Dendritic cell treated with granulocyte-macrophage colony-stimulating factor and Interleukin-4, amounts not matched to agents 40 ng/mL and 50 ng/mL, for 4 days (primary cell): ENCODE measurements around the gene CD7.

Source experiments
- H3K27ac Mint-ChIP-seq: one replicate; pipeline ENCODE4 v1.8.0; 2022; ENCODE audit warnings: mild to moderate bottlenecking, mixed read lengths
- H3K27me3 Mint-ChIP-seq: one replicate; pipeline ENCODE4 v1.8.0; 2022; ENCODE audit warnings: mild to moderate bottlenecking, mixed read lengths
- H3K36me3 Mint-ChIP-seq: one replicate; pipeline ENCODE4 v1.8.0; 2022; ENCODE audit warnings: low read depth, mixed read lengths
- H3K4me1 Mint-ChIP-seq: one replicate; pipeline ENCODE4 v1.8.0; 2022; ENCODE audit warnings: low read depth, mixed read lengths
- H3K4me3 Mint-ChIP-seq: one replicate; pipeline ENCODE4 v1.8.0; 2022; ENCODE audit warnings: mild to moderate bottlenecking, moderate library complexity, mixed read lengths
- H3K9me3 Mint-ChIP-seq: one replicate; pipeline ENCODE4 v1.8.0; 2022; ENCODE audit warnings: mixed read lengths
- intact Hi-C: fragments of 100-400 bp; cut with micrococcal nuclease; formaldehyde crosslinking; loops from one replicate; pipeline ENCODE4 v1.15.0; 2022

The CD7 gene

DNA sequence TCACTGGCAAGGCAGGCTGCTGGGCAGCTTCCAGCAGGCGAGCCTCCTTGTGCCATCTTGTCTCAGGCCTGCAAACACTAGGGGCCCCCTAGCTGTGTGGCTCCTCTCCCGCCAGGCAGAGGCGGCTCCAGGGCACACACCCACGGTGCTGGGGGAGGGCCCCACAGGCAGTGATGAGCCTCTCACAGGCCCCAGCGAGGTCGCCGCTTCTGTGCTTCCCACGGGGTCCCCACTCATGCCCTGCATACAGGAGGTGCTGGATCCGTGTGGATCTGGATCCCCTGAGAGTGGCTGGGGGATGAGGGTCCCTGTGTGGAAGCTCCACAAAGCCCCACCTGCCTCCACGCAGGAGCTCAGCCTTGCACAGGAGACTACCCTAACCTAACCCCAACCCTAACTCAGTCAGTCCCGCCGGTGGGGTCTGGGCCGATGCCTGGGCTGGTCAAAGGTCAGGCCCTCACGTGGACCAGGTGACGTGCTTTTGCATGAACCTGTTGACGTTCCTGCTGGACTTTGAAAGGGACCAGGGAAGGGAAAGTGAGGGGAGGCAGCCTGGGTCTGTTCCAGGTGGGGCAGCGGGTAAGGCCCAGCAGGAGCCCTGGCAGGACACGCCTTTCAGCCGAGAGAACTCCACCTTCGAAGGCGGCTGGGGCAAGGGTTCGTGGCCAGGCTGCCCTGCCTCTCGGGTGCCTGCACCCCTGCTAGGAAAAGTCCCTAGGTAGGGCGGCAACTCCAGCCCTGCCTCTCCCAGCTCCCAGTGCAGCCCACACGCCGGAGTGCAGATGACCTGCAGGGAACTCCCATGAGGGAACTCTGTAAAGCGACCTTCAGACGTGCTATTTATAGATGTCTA lies 11.0 kb upstream of the CD7 start:
- H3K27me3 Mint-ChIP-seq, result peaks cover 32% of the 10 kb centered on the region
- H3K9me3 Mint-ChIP-seq, result no peaks in the 10 kb centered on the region
- H3K36me3 Mint-ChIP-seq, result peaks cover 89% of the 10 kb centered on the region
- H3K4me3 Mint-ChIP-seq, result no peak overlapping the region
- H3K4me1 Mint-ChIP-seq, result peaks cover 44% of the 10 kb centered on the region
- intact Hi-C loops, result no loop called here
- H3K27ac Mint-ChIP-seq, result no peak overlapping the region

DNA sequence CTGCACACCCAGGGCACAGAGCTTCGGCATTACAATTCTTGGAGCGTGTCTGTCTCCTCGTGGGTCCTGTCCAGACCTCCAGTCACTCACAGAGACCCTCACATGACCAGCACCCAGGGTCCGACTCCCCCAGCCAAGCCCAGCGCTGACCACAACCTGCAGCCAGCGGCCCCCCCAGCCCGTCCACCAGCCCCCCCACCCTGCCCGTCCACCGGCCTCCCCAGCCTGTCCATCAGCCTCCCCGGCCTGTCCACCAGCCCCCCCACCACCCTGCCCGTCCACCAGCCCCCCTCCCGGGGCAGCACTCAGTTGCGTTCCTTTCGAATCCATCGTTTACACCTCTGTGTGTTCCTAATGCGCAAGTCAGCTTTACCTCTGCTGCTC lies 10.3 kb upstream of the CD7 start:
- no peak overlapping the region for H3K4me3 Mint-ChIP-seq
- no peaks in the 10 kb centered on the region for H3K9me3 Mint-ChIP-seq
- H3K27me3 Mint-ChIP-seq, result peaks cover 35% of the 10 kb centered on the region
- intact Hi-C loops, result no loop called here
- H3K36me3 Mint-ChIP-seq, result peaks cover 91% of the 10 kb centered on the region
- H3K4me1 Mint-ChIP-seq, result peaks cover 39% of the 10 kb centered on the region
- H3K27ac Mint-ChIP-seq, result no peak overlapping the region

DNA sequence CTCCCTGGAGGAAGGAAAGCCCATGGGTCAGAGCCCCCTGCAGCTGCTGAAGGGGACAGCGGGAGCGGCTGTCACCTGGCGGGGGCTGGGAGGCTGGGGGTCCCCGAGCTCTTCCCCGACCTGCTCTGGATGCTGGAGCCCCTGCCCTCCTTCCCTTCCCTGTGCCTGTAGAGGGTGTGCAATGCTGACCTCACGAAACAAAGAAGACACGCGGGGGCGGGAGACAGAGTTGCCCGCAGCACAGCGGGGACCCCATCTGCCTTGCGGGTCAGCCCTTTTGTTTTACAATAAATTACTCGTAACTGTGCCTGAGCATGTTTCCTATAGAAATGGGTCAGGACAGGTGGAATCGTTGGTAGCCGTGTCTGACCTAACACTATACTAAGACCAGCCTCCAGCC lies 9.9 kb upstream of the CD7 start:
- Mint-ChIP-seq H3K36me3 (peaks cover 91% of the 10 kb centered on the region), H3K4me3 (no peak overlapping the region), H3K4me1 (peaks cover 34% of the 10 kb centered on the region), H3K27me3 (peaks cover 37% of the 10 kb centered on the region), H3K9me3 (no peaks in the 10 kb centered on the region), H3K27ac (no peak overlapping the region)
- intact Hi-C loops, result no loop called here

DNA sequence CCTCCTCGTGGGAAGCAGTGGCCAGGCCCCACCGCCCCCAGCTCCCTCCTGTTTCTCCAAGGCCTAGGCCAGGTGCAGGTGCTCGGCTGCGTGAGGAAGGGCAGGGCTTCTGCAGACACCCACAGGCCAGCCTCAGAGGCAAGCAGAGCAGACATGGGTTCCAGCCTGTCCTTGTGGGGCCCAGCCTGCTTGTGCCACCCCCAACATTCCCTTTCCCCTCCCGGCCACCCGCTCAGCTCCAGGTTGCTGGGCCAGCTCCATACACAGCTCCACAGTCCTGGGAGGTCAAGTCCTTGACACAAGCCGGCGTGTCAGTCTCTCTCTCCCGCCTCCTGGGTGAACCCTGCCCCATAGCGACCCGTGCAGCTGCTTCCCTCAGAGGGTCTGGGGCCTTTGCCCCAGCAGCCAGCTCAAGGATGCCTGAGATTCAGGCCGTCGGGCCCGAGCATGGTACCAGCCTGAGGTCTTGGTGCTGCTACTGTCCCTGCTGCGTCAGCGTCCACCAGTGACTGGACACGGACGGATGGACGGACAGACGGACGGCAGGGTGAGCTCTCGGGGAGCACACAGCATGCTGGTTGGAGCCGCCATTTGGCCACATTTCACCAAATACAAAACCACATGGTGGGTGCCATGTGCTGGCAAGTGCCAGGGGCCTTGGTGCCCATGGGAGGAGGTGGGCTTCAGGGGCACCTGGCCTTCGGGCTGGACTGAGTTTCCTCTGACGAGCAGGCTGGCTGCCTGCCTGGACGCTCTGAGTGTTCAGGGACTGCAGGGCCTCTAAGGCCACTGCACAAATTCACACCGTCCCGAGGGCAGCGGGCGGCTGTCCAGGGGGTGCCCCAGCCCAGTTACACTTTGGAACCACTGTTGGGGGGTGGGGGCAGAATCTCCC lies 8.1 kb upstream of the CD7 start:
- H3K4me1 Mint-ChIP-seq, result peaks cover 17% of the 10 kb centered on the region
- peaks cover 88% of the 10 kb centered on the region for H3K36me3 Mint-ChIP-seq
- H3K27me3 Mint-ChIP-seq, result peaks cover 33% of the 10 kb centered on the region
- no peak overlapping the region for H3K27ac Mint-ChIP-seq
- H3K9me3 Mint-ChIP-seq, result no peaks in the 10 kb centered on the region
- intact Hi-C loops, result no loop called here
- no peak overlapping the region for H3K4me3 Mint-ChIP-seq

DNA sequence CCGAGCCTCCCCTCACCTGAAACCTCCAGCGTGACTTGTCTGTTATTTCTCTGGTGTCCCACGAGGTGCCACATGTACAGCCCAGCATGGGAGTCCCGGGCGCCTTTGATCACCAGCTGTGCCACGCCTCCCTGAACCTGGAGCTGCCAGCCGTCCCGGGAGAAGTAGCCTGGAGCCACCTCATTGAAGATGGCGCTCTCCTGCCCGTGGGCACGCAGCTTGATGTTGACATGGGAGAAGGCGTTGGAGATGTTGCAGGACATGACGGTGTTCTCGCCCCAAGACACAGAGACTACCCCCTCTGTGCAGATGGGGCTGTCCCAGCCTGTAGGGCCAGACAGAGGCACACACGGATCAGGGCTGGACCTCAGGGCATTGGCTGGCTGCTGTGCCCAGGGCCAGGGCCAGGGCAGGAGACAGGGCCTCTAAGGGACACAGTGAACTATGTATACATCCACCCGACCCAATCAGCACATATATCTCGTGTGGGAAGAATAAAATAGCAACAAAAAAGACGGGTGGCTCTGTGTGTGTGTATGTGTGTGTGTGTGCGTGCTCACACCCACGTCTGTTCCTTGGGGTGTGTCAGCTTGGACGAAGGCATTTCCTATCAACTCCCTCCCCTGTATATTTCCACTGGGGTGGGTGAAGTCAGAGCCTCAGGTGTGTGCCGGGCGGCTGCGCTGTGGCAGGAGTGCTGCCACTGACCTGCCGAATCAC lies 7.3 kb upstream of the CD7 start:
- H3K36me3 Mint-ChIP-seq, result peaks cover 80% of the 10 kb centered on the region
- no peaks in the 10 kb centered on the region for H3K9me3 Mint-ChIP-seq
- H3K4me3 Mint-ChIP-seq, result no peak overlapping the region

DNA sequence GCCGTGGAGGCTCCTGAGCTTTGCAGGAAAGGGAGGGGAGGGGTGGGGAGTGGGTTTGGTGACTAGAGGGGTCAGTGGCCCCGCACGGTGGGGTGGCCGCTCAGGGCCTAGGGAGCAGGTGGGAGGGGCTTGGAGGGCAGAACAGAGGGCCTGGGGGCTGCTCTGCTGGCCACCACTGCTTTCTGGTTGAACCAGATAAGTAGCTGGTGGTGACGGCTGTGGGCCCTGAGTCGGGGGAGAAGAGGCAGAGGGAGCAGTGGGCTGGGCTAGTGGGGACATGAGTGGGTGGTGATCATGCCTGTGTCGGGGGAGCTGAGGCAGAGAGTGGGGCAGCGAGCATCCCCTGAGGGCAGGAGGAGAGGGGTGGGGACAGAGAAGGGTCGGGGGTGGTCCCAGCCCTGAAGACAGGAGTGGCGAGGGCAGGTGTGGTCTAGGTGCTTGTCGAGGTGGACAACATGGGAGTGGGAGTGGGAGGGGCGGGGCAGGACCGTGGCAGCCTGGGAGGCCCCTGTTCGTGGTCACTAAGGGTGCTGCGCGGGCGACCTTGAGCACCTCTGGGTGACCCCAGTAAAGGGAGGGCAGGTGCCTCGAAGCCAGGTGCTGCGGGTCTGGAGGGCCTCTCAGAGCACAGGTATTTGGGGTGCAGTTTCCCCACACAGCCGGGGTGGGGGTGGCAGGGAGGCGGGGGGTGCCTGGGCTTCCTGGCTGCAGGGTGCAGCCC lies 6.3 kb upstream of the CD7 start:
- Mint-ChIP-seq H3K36me3 (peaks cover 70% of the 10 kb centered on the region), H3K4me1 (peaks cover 1% of the 10 kb centered on the region), H3K4me3 (no peak overlapping the region), H3K27ac (no peak overlapping the region), H3K27me3 (peaks cover 25% of the 10 kb centered on the region), H3K9me3 (no peaks in the 10 kb centered on the region)
- intact Hi-C loops, result loop anchor here (5.0 kb wide), 1 partner anchor 86 kb away; no protein-coding TSS in a partner anchor

More for the DNA sequence above, 7.3 kb upstream of the CD7 start:
- Mint-ChIP-seq H3K4me1 (peaks cover 12% of the 10 kb centered on the region), H3K27me3 (peaks cover 30% of the 10 kb centered on the region), H3K27ac (no peak overlapping the region)
- intact Hi-C loops, result loop anchor here (5.0 kb wide), 1 partner anchor 87 kb away; no protein-coding TSS in a partner anchor

DNA sequence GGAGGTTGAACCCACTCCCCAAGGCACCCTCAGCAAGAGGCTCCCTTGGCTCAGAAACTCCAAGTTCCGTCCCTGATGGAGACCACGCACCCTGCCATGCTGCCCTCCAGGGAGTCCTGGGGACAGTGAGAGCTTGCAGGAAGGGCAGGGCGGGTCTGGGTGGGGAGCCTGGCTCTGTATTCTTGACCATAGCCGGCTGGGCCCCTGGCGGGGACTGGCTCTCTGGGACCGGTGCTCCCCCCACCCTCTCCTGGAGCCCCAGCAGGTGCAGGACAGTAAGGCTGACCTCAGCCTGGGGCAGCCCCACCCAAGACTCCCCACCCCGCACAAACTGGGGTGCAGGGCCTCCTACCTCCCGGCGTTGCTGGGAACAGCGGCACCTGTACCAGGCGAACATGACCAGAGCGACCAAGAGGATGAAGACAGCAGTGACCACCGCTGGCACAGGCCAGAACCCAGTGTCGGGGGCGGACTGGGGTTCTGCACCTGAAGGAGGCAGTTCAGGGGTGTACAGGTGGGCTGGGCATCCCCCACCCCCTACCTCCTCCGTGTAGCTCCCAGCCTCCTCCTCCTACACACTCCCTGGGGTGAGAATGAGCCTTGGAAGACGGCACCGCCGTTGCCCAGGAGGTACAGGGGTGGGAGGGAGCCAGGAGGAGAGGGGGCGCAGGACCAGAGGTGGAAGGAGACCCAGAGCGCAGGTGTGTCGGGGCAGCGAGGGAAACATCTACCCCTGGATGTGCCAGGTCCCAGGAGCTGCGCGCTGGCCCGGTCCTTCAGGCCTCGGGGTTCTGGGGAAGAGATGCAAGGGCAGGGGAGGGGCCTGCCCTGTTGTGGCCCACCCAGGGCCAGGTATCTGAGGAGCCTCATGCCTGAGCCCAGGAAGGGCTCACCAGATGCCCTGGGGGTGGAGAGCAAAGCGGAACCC lies 5.4 kb upstream of the CD7 start:
- Mint-ChIP-seq H3K9me3 (no peaks in the 10 kb centered on the region), H3K4me1 (no peaks in the 10 kb centered on the region), H3K36me3 (peaks cover 64% of the 10 kb centered on the region), H3K27me3 (peaks cover 22% of the 10 kb centered on the region), H3K4me3 (no peak overlapping the region), H3K27ac (no peak overlapping the region)
- intact Hi-C loops, result loop anchor here (5.0 kb wide), 1 partner anchor 85 kb away; no protein-coding TSS in a partner anchor

DNA sequence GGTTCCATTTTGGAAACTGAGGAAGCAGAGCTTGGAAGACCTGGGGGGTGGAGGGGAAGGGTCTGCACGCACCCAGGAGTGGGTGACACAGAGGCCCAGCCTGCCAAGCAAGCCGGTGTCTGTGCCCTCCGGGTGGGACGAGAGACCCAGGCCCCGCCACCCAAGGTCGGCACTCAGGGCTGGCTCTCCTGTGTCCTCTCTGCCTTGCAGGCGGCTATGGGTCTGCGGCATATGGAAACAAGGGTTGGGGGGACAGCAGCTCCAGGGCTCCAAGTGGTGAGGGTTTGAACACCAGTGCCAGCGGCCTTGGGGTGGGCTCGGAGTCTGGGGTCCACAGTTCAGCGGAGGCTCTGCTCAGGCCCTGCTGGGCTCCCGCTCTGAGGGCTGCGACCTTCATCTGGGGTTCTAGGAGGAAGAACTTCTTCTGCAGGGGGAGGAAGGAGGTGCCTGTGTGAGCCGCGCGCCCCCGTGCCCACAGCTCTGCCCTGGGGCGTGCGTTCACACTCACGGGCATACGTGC lies 4.6 kb upstream of the CD7 start:
- H3K9me3 Mint-ChIP-seq, result no peaks in the 10 kb centered on the region
- intact Hi-C loops, result loop anchor here (5.0 kb wide), 1 partner anchor 85 kb away; no protein-coding TSS in a partner anchor

DNA sequence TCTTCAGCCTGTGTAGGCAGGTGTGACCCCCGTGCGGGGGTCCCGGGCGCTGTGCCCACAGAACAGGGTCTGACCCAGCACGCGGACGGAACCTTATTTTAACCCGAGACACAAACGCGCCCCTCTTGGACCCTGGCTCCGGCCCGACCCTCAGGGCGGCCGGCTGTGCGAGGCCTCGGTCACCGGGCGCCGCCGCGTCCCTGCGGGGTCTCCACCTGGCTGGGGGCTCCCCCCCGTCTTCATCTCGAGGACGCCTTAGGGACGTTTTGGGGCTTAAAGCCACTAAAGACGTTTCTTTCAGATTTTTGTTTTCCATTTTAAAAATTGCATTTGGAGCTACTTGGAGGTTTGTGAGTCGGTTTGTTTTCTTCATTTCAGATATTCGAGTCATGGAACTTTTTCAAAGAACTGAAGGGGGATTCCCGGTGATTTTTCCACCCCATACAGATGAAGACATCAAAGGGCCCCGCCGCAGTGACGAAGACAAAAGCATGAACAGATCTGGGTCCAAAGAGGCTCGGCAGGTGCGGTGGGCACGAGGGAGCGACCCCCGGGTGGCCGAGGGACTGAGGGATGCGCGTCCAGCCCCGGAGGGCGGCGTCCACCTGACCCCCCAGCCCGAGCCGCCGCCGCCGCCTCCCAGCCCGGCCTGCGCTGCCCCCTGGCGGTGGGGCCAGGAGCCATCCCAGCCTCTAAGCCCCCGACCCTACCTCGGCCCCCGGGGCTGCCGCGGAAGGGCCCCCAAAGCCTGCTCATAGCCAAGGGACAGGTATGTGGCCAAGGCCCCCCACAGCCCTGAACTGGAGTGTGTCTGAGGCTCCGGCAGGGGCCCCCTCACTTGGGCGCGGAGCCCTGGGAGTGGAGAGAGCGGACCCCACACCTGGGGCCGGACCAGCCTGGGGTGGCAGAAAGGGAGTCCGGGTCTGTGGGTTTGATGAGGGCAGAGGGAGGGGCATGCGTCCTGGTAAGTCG lies 3.8 kb upstream of the CD7 start:
- Mint-ChIP-seq H3K27ac (no peak overlapping the region), H3K9me3 (no peaks in the 10 kb centered on the region), H3K4me1 (peaks cover 2% of the 10 kb centered on the region), H3K27me3 (peaks cover 33% of the 10 kb centered on the region), H3K36me3 (peaks cover 49% of the 10 kb centered on the region), H3K4me3 (no peak overlapping the region)
- intact Hi-C loops, result loop anchor here (5.0 kb wide), 1 partner anchor 84 kb away; no protein-coding TSS in a partner anchor

More for the DNA sequence above, 4.6 kb upstream of the CD7 start:
- no peaks in the 10 kb centered on the region for H3K4me1 Mint-ChIP-seq
- no peak overlapping the region for H3K27ac Mint-ChIP-seq
- peaks cover 57% of the 10 kb centered on the region for H3K36me3 Mint-ChIP-seq
- peaks cover 25% of the 10 kb centered on the region for H3K27me3 Mint-ChIP-seq
- H3K4me3 Mint-ChIP-seq, result no peak overlapping the region

DNA sequence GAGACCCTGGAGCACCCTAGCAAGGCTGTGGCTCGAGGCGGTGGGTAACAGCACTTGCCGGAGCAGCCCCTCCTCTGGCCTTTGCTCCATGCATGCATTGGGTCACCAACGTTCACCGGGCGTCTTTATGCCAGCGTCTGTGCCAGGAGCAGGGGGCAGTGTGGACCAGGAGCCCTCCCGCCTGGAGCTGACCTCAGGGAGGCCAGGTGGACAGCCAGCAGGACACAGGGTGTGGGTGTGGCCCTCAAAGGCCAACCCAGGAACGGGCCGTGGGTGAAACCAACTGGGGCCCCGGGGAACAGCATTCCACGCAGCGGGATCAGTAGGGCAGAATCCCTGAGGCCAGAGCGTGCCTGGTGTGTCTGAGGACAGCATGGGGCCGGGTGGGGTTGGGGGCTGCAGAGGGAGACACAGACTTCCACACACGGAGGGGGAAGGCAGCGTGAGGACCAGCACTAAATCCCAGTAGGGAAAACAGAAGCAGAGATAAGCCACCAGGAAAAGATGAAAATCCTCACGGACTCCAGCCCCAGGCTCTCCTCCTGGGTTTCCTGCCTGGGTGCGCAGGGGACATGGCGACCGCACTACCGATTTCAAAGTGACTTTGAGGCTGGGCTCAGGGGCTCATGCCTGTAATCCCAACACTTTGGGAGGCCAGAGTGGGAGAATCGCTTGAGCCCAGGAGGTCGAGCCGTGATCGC lies 2.9 kb upstream of the CD7 start:
- intact Hi-C loops, result loop anchor here (5.0 kb wide), 1 partner anchor 83 kb away; no protein-coding TSS in a partner anchor
- H3K9me3 Mint-ChIP-seq, result no peaks in the 10 kb centered on the region
- H3K27me3 Mint-ChIP-seq, result peaks cover 43% of the 10 kb centered on the region
- H3K4me3 Mint-ChIP-seq, result no peak overlapping the region
- H3K36me3 Mint-ChIP-seq, result peaks cover 39% of the 10 kb centered on the region
- peaks cover 12% of the 10 kb centered on the region for H3K4me1 Mint-ChIP-seq
- H3K27ac Mint-ChIP-seq, result no peak overlapping the region

DNA sequence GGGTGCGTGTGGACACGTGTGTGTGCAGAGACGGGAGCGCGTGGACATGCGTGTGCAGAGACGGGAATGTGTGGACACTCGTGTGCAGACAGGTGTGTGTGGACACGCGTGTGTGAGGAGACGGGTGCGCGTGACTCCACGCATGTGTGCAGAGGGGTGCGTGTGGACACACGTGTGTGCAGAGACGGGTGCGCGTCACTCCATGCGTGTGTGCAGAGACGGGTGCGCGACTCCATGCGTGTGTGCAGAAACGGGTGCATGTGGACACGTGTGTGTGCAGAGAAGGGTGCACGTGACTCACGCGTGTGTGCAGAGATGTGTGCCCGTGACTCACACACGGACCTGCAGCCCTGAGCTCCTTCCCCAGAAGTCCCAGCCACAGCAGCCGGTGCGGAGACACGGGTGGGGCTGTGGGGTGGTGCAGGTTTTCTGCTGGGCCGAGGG lies 2.2 kb upstream of the CD7 start:
- H3K27ac Mint-ChIP-seq, result no peak overlapping the region
- no peak overlapping the region for H3K4me3 Mint-ChIP-seq
- intact Hi-C loops, result loop anchor here (5.0 to 10.0 kb wide), 2 partner anchors 55 to 82 kb away; no protein-coding TSS in a partner anchor
- H3K9me3 Mint-ChIP-seq, result no peaks in the 10 kb centered on the region
- H3K36me3 Mint-ChIP-seq, result peaks cover 33% of the 10 kb centered on the region
- peaks cover 18% of the 10 kb centered on the region for H3K4me1 Mint-ChIP-seq
- H3K27me3 Mint-ChIP-seq, result peaks cover 47% of the 10 kb centered on the region
